ENCODE measurements around the gene TSEN2. TPM values are rescaled to one million over a fixed set of nuclear protein-coding genes. Genes with fewer than 3 reads are reported as not detected.
A peak's percentile ranks its signal among the peaks of the same experiment; 100 is the strongest.

TSEN2 gene
- total and polyA plus RNA-seq, 12 donors = 11.1 to 27.6 (median 20.5) TPM

GRCh38 chr3:12569836-12570235 lies 85.6 kb downstream of the TSEN2 start:
- DNase-seq = peak in 1 of 7 donors; percentile 15
- TF ChIP-seq CTCF (IDR thresholded peaks at IDR 0.05) (no peak), POLR2A (IDR thresholded peaks at IDR 0.05) (no peak)
- WGBS, 4 donors = 86 to 99% (median 92%) methylated on average over 5 to 6 of the region's 6 CpGs
- no peak overlapping the region for H3K4me3 ChIP-seq
- no peaks in the 10 kb centered on the region for H3K9me3 ChIP-seq (replicated peaks in 1 of 3)
- no peaks in the 10 kb centered on the region for H3K27me3 ChIP-seq
- H3K36me3 ChIP-seq (replicated peaks in 1 of 2) = peaks cover 0 to 56% of the 10 kb centered on the region in 2 donors
- no peak overlapping the region for H3K27ac ChIP-seq
- H3K4me1 ChIP-seq (replicated peaks in 1 of 2) = no peaks in the 10 kb centered on the region
- intact Hi-C loops (cut with DNase I) = no loop called here

- Histone ChIP-seq H3K4me3 (no peak overlapping the region), H3K27ac (no peak overlapping the region), H3K9me3 (replicated peaks in 1 of 3) (no peaks in the 10 kb centered on the region), H3K4me1 (replicated peaks in 1 of 2) (no peaks in the 10 kb centered on the region), H3K27me3 (no peaks in the 10 kb centered on the region), H3K36me3 (replicated peaks in 1 of 2) (peaks cover 0 to 75% of the 10 kb centered on the region in 2 donors)
- WGBS, 4 donors = 86 to 94% (median 91%) methylated on average over 11 of the region's 11 CpGs
- intact Hi-C loops (cut with DNase I) = no loop called here
- peak in 1 of 7 donors; percentile 44 for DNase-seq
- TF ChIP-seq CTCF (IDR thresholded peaks at IDR 0.05) (no peak), POLR2A (IDR thresholded peaks at IDR 0.05) (no peak)
Observed at GRCh38 chr3:12571986-12572385, 87.7 kb downstream of the TSEN2 start.

GRCh38 chr3:12574131-12574530 lies 89.9 kb downstream of the TSEN2 start:
- H3K36me3 ChIP-seq (replicated peaks in 1 of 2) = peaks cover 0 to 82% of the 10 kb centered on the region in 2 donors
- intact Hi-C loops (cut with DNase I) = no loop called here
- DNase-seq = peak in 1 of 7 donors; percentile 23
- no peaks in the 10 kb centered on the region for H3K9me3 ChIP-seq (replicated peaks in 1 of 3)
- H3K4me3 ChIP-seq = no peak overlapping the region
- H3K27ac ChIP-seq = no peak overlapping the region
- H3K4me1 ChIP-seq (replicated peaks in 1 of 2) = peaks cover 0 to under 1% of the 10 kb centered on the region in 2 donors
- 86 to 100% (median 98%) methylated on average over 3 to 6 of the region's 6 CpGs for WGBS, 4 donors
- TF ChIP-seq POLR2A (IDR thresholded peaks at IDR 0.05) (no peak), CTCF (IDR thresholded peaks at IDR 0.05) (no peak)
- no peaks in the 10 kb centered on the region for H3K27me3 ChIP-seq

GRCh38 chr3:12574661-12575060 lies 90.4 kb downstream of the TSEN2 start:
- intact Hi-C loops (cut with DNase I) = no loop called here
- no peaks in the 10 kb centered on the region for H3K27me3 ChIP-seq
- H3K9me3 ChIP-seq (replicated peaks in 1 of 3) = no peaks in the 10 kb centered on the region
- H3K36me3 ChIP-seq (replicated peaks in 1 of 2) = peaks cover 0 to 82% of the 10 kb centered on the region in 2 donors
- H3K4me3 ChIP-seq = no peak overlapping the region
- DNase-seq = no peak
- no peak for TF ChIP-seq CTCF (IDR thresholded peaks at IDR 0.05)
- TF ChIP-seq POLR2A (IDR thresholded peaks at IDR 0.05) = no peak
- peaks cover 0 to 6% of the 10 kb centered on the region in 2 donors for H3K4me1 ChIP-seq (replicated peaks in 1 of 2)
- no peak overlapping the region for H3K27ac ChIP-seq
- WGBS, 4 donors = 71 to 83% (median 72%) methylated on average over 7 of the region's 7 CpGs
